Measurements from ENCODE around the gene RBM4. TPM values are rescaled to one million over a fixed set of nuclear protein-coding genes. Genes with fewer than 3 reads are reported as not detected.

RBM4 gene
- total and polyA plus RNA-seq, 4 donors = 36.9 to 59.2 (median 46.4) TPM

DNA sequence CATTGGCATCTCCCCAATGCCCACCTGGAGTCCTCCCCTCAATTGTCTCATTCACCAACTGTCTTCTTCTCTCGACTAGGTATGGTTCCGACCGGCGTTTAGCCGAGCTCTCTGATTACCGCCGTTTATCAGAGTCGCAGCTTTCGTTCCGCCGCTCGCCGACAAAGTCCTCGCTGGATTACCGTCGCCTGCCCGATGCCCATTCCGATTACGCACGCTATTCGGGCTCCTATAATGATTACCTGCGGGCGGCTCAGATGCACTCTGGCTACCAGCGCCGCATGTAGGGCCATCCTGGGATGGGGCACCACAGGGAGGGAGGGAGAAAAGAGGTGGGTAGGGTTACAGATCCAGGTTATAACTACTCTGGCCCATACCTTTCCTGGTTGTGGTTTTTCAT lies 12.1 kb upstream of the RBM4 start (continued):
- TF ChIP-seq, protein P1, sequence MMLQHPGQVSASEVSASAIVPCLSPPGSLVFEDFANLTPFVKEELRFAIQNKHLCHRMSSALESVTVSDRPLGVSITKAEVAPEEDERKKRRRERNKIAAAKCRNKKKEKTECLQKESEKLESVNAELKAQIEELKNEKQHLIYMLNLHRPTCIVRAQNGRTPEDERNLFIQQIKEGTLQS (IDR thresholded peaks at IDR 0.05) = no peak
- no peak for TF ChIP-seq FOXA2 (IDR thresholded peaks at IDR 0.05)
- TF ChIP-seq FOXA1 (IDR thresholded peaks at IDR 0.05) = no peak

DNA sequence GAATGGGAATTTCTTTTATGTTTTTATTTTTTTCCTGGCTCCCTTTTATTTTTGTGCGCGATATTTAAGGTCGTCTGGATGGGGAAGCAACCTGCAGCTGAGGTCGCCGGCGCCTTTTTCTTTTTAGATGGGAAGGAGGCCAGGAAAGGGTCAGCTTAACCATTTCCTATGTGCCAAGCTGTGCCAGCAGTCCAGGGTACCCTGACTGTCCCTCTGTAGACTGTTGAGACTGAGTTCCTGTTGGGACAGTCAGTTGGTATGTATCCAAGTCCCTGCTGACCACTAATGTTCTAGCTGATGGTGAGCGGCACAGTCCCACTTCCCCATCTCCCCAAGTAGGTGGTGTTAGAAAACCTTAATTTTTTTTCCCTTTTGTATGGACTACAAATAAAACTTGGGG lies 11.6 kb upstream of the RBM4 start:
- no peaks in the 10 kb centered on the region for H3K27me3 ChIP-seq (ENCODE audit: control insufficient read depth in 4 of 4, insufficient read depth in 4 of 4, low read length in 3 of 4)
- peaks cover 3 to 13% (median 11%) of the 10 kb centered on the region in 4 donors for H3K4me1 ChIP-seq (ENCODE audit: control insufficient read depth in 4 of 4, insufficient read depth in 4 of 4, low read length in 3 of 4)
- H3K9me3 ChIP-seq (ENCODE audit: control insufficient read depth in 4 of 4, low read length in 3 of 4) = no peaks in the 10 kb centered on the region
- no peak for DNase-seq (ENCODE audit: low spot score)
- no peak overlapping the region for H3K27ac ChIP-seq (ENCODE audit: low read depth in 1 of 2, low read length in 2 of 2)
- no peak overlapping the region for H3K9ac ChIP-seq (ENCODE audit: low read depth in 1 of 2, low read length in 2 of 2)
- 86% methylated on average over 7 of the region's 7 CpGs for WGBS
- H3K36me3 ChIP-seq (ENCODE audit: control insufficient read depth in 4 of 4, insufficient read depth in 3 of 4, low read depth in 1 of 4, low read length in 3 of 4) = peaks cover 17 to 68% (median 53%) of the 10 kb centered on the region in 4 donors
- no peak overlapping the region for H3K4me3 ChIP-seq (ENCODE audit: low read depth in 1 of 3, low read length in 3 of 3)
- TF ChIP-seq NR2F2 (IDR thresholded peaks at IDR 0.05) (no peak), YY1 (IDR thresholded peaks at IDR 0.05) (no peak), JUND (IDR thresholded peaks at IDR 0.05) (no peak), TAF1 (conservative IDR thresholded peaks at IDR 0.05) (no peak), RAD21 (IDR thresholded peaks at IDR 0.05) (no peak), FOXA1 (IDR thresholded peaks at IDR 0.05) (no peak), ZBTB33 (IDR thresholded peaks at IDR 0.05) (no peak), HNF4A (conservative IDR thresholded peaks at IDR 0.05) (no peak), RXRA (IDR thresholded peaks at IDR 0.05) (no peak), HNF4G (IDR thresholded peaks at IDR 0.05) (no peak), CTCF (IDR thresholded peaks at IDR 0.05; ENCODE audit: low read depth, low read length, missing input control) (no peak), SP1 (IDR thresholded peaks at IDR 0.05) (no peak)
- TF ChIP-seq, protein P2, sequence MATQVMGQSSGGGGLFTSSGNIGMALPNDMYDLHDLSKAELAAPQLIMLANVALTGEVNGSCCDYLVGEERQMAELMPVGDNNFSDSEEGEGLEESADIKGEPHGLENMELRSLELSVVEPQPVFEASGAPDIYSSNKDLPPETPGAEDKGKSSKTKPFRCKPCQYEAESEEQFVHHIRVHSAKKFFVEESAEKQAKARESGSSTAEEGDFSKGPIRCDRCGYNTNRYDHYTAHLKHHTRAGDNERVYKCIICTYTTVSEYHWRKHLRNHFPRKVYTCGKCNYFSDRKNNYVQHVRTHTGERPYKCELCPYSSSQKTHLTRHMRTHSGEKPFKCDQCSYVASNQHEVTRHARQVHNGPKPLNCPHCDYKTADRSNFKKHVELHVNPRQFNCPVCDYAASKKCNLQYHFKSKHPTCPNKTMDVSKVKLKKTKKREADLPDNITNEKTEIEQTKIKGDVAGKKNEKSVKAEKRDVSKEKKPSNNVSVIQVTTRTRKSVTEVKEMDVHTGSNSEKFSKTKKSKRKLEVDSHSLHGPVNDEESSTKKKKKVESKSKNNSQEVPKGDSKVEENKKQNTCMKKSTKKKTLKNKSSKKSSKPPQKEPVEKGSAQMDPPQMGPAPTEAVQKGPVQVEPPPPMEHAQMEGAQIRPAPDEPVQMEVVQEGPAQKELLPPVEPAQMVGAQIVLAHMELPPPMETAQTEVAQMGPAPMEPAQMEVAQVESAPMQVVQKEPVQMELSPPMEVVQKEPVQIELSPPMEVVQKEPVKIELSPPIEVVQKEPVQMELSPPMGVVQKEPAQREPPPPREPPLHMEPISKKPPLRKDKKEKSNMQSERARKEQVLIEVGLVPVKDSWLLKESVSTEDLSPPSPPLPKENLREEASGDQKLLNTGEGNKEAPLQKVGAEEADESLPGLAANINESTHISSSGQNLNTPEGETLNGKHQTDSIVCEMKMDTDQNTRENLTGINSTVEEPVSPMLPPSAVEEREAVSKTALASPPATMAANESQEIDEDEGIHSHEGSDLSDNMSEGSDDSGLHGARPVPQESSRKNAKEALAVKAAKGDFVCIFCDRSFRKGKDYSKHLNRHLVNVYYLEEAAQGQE (IDR thresholded peaks at IDR 0.05) = no peak
- TF ChIP-seq, protein P1 (IDR thresholded peaks at IDR 0.05) = no peak

Data from liver (tissue), 9 donors.